Activated naive CD8-positive, alpha-beta T cell treated with anti-CD3 and anti-CD28 coated beads, Interleukin-2, amount 50 U/mL, for 16 hours (primary cell): ENCODE data around the gene DISC1.
"Not testable (repeated sequence)": the region's sequence is repeated elsewhere in the genome, so short reads cannot be mapped to it uniquely, and the experiment has no call there.

Source experiments
- DNase-seq: peaks from one replicate; pipeline ENCODE4 v3.0.0-alpha.2; 2020; ENCODE audit warnings: low read depth, low spot score

DISC1 gene

GRCh38 chr1:231728987-231729386, 102.4 kb downstream of the DISC1 start:
- not testable (repeated sequence) for DNase-seq

- no peak for DNase-seq
Measured at GRCh38 chr1:231729544-231729943, 103.0 kb downstream of the DISC1 start.

- DNase-seq = no peak
Measured at GRCh38 chr1:231731268-231731667, 104.7 kb downstream of the DISC1 start.

- DNase-seq = no peak
Measured at GRCh38 chr1:231733063-231733462, 106.5 kb downstream of the DISC1 start.

GRCh38 chr1:231733672-231734071, 107.1 kb downstream of the DISC1 start:
- no peak for DNase-seq

GRCh38 chr1:231734417-231734816, 107.8 kb downstream of the DISC1 start:
- DNase-seq = no peak

- no peak for DNase-seq
Measured at GRCh38 chr1:231735411-231735810, 108.8 kb downstream of the DISC1 start.

GRCh38 chr1:231735941-231736340, 109.4 kb downstream of the DISC1 start:
- DNase-seq = no peak

- no peak for DNase-seq
Measured at GRCh38 chr1:231736464-231736863, 109.9 kb downstream of the DISC1 start.

GRCh38 chr1:231738554-231738953, 112.0 kb downstream of the DISC1 start:
- no peak for DNase-seq

GRCh38 chr1:231743966-231744365, 117.4 kb downstream of the DISC1 start:
- no peak for DNase-seq

- DNase-seq = no peak
Measured at GRCh38 chr1:231748760-231749415, 122.3 kb downstream of the DISC1 start.

- no peak for DNase-seq
Measured at GRCh38 chr1:231750296-231750695, 123.7 kb downstream of the DISC1 start.

GRCh38 chr1:231750818-231751362, 124.3 kb downstream of the DISC1 start:
- no peak for DNase-seq

GRCh38 chr1:231751415-231751814, 124.8 kb downstream of the DISC1 start:
- DNase-seq = no peak

GRCh38 chr1:231753313-231753712, 126.7 kb downstream of the DISC1 start:
- DNase-seq = no peak

GRCh38 chr1:231757101-231757404, 130.5 kb downstream of the DISC1 start:
- DNase-seq = no peak

GRCh38 chr1:231757759-231758158, 131.2 kb downstream of the DISC1 start:
- DNase-seq = no peak

GRCh38 chr1:231761252-231761651, 134.7 kb downstream of the DISC1 start:
- no peak for DNase-seq

- no peak for DNase-seq
Measured at GRCh38 chr1:231761747-231762541, 135.4 kb downstream of the DISC1 start.

- DNase-seq = no peak
Measured at GRCh38 chr1:231763456-231763855, 136.9 kb downstream of the DISC1 start.

GRCh38 chr1:231765825-231766224, 139.2 kb downstream of the DISC1 start:
- DNase-seq = not testable (repeated sequence)

- no peak for DNase-seq
Measured at GRCh38 chr1:231767471-231767870, 140.9 kb downstream of the DISC1 start.
